HUES6 (cell line): ENCODE results near the gene ACTR6.

Source experiments
- H3K27ac ChIP-seq: 2 replicates; pipeline ENCODE4 v1.7.0; 2013; ENCODE audit warnings: low read depth, mild to moderate bottlenecking, low read length, inconsistent platforms
- H3K27me3 ChIP-seq: 2 replicates; pipeline ENCODE4 v1.6.1; 2013; ENCODE audit warnings: low read length; ENCODE audit not compliant: control insufficient read depth, insufficient read depth
- H3K36me3 ChIP-seq: 2 replicates; pipeline ENCODE4 v1.6.1; 2013; ENCODE audit warnings: low read length; ENCODE audit not compliant: control insufficient read depth, insufficient read depth
- H3K4me1 ChIP-seq: 2 replicates; pipeline ENCODE4 v1.6.1; 2013; ENCODE audit warnings: low read length; ENCODE audit not compliant: control insufficient read depth, insufficient read depth
- H3K4me3 ChIP-seq: 2 replicates; pipeline ENCODE4 v1.5.1; 2013; ENCODE audit warnings: low read depth, low read length
- H3K9ac ChIP-seq: one replicate; pipeline ENCODE4 v1.6.1; 2013; ENCODE audit warnings: mild to moderate bottlenecking, low read length
- H3K9me3 ChIP-seq: 2 replicates; pipeline ENCODE4 v1.6.1; 2013; ENCODE audit warnings: low read depth, low read length; ENCODE audit not compliant: control insufficient read depth, insufficient read depth

The ACTR6 gene

GRCh38 chr12:100266835-100267602 lies 66.4 kb downstream of the ACTR6 start, which contains the start of the genes DEPDC4 and SCYL2:
TSS of gene DEPDC4 (minus strand) at chr12:100267079. CDS start at chr12:100267076, 3 bp downstream.
TSS of gene SCYL2 (plus strand) at chr12:100267177. CDS start at chr12:100282971, 15,794 bp downstream.
- peaks cover 13% of the 10 kb centered on the region for H3K4me1 ChIP-seq
- peak within 1 kb of the TSS; percentile 82 for H3K9ac ChIP-seq
- peak within 1 kb of the TSS; percentile 75 for H3K27ac ChIP-seq
- no peaks in the 10 kb centered on the region for H3K27me3 ChIP-seq
- H3K36me3 ChIP-seq = 0 out of 2 replicates have a peak, but pooled peaks cover 3% of the 10 kb centered on the region
- peak within 1 kb of the TSS; percentile 91 for H3K4me3 ChIP-seq
- no peaks in the 10 kb centered on the region for H3K9me3 ChIP-seq

GRCh38 chr12:100267603-100268281 lies 67.1 kb downstream of the ACTR6 start:
- H3K9me3 ChIP-seq = no peaks in the 10 kb centered on the region
- 0 out of 2 replicates have a peak, but pooled peaks cover 3% of the 10 kb centered on the region for H3K36me3 ChIP-seq
- H3K27me3 ChIP-seq = no peaks in the 10 kb centered on the region
- H3K27ac ChIP-seq = peak overlapping the region; percentile 75
- H3K9ac ChIP-seq = peak overlapping the region; percentile 82
- H3K4me1 ChIP-seq = peaks cover 13% of the 10 kb centered on the region
- peak overlapping the region; percentile 91 for H3K4me3 ChIP-seq

- peak overlapping the region; percentile 91 for H3K4me3 ChIP-seq
Measured at GRCh38 chr12:100268835-100269564, 68.4 kb downstream of the ACTR6 start.

GRCh38 chr12:100273782-100274181 lies 73.2 kb downstream of the ACTR6 start:
- Histone ChIP-seq H3K27ac (no peak overlapping the region), H3K4me1 (peaks cover 7% of the 10 kb centered on the region), H3K4me3 (no peak overlapping the region), H3K9ac (no peak overlapping the region), H3K9me3 (no peaks in the 10 kb centered on the region), H3K27me3 (no peaks in the 10 kb centered on the region), H3K36me3 (0 out of 2 replicates have a peak, but pooled peaks cover 3% of the 10 kb centered on the region)

More at GRCh38 chr12:100268835-100269564, 68.4 kb downstream of the ACTR6 start:
- Histone ChIP-seq H3K9ac (no peak overlapping the region), H3K36me3 (no peaks in the 10 kb centered on the region), H3K27me3 (no peaks in the 10 kb centered on the region), H3K4me1 (peaks cover 13% of the 10 kb centered on the region), H3K9me3 (no peaks in the 10 kb centered on the region), H3K27ac (no peak overlapping the region)
